Peyer's patch (tissue), 4 donors: ENCODE measurements around the gene PLCXD1.

Experiments
- CTCF ChIP-seq, 6 experiments: fragments of 450-650 bp in 4 of 6; fragments of 200-600 bp in 2 of 6; sonication (generic) in 1 of 6; IDR thresholded peaks; one replicate each; pipeline ENCODE4 v1.5.1; 2017 to 2019; ENCODE audit warnings: antibody characterized with exemption in 6 of 6, mild to moderate bottlenecking in 3 of 6, moderate library complexity in 1 of 6
- POLR2A ChIP-seq, 2 donors: fragments of 450-650 bp; IDR thresholded peaks; one replicate each; pipeline ENCODE4 v1.5.1; 2017; ENCODE audit warnings: antibody characterized with exemption in 2 of 2, mild to moderate bottlenecking in 2 of 2, moderate library complexity in 2 of 2

- TF ChIP-seq POLR2A (IDR thresholded peaks at IDR 0.05) (no peak), CTCF (IDR thresholded peaks at IDR 0.05) (no peak)
Observed at GRCh38 chrX:307261-308111, 26.3 kb downstream of the PLCXD1 start.
